Uterus (tissue), 4 donors: Measurements from ENCODE around the gene TNFRSF4. TPM values are rescaled to one million over a fixed set of nuclear protein-coding genes. Genes with fewer than 3 reads are reported as not detected.

Experiments used
- DNase-seq, 2 donors: peaks; one replicate each; pipeline ENCODE4 v3.0.0-alpha.2; 2019 to 2020
- H3K27ac ChIP-seq, 2 donors: fragments of 200-600 bp; sonication (generic); 1 replicate in 1 of 2; 2 replicates in 1 of 2; pipeline ENCODE4 v1.5.1; 2016 to 2018
- H3K27me3 ChIP-seq, 2 donors: fragments of 200-600 bp; sonication (generic); one replicate each; pipeline ENCODE4 v1.5.1; 2018 to 2019; ENCODE audit warnings: control low read depth in 1 of 2
- H3K36me3 ChIP-seq, 2 donors: fragments of 200-600 bp; sonication (generic); one replicate each; pipeline ENCODE4 v1.5.1; 2019; ENCODE audit warnings: control low read depth in 1 of 2
- H3K4me1 ChIP-seq, 2 donors: fragments of 200-600 bp; sonication (generic); one replicate each; pipeline ENCODE4 v1.5.1; 2018 to 2019; ENCODE audit warnings: control low read depth in 1 of 2
- H3K4me3 ChIP-seq, 2 donors: fragments of 200-600 bp; sonication (generic); 1 replicate in 1 of 2; 2 replicates in 1 of 2; pipeline ENCODE4 v1.5.1; 2018 to 2019; ENCODE audit warnings: mild to moderate bottlenecking in 1 of 2
- H3K9me3 ChIP-seq, 2 donors: fragments of 200-600 bp; sonication (generic); one replicate each; pipeline ENCODE4 v1.5.1; 2019; ENCODE audit warnings: control low read depth in 1 of 2
- POLR2A ChIP-seq, 2 donors: fragments of 450-650 bp; IDR thresholded peaks; one replicate each; pipeline ENCODE4 v1.6.1; 2016; ENCODE audit warnings: antibody characterized with exemption in 2 of 2, mild to moderate bottlenecking in 1 of 2, moderate library complexity in 1 of 2
- intact Hi-C: fragments of 100-400 bp; cut with DNase I; formaldehyde crosslinking; loops from one replicate; pipeline ENCODE4 v1.15.1; 2023; ENCODE audit warnings: low total_unique reads
- total RNA-seq, 4 donors: library from RNA; depleted of rRNA in 3 of 4; stranded (reverse); fragments of >200 nt in 3 of 4; gene quantifications; one replicate each; pipeline versions ENCODE4 v1.1.0 to v1.2.4, GENCODE V29; 2014 to 2023
- TF ChIP-seq, protein P1 (sequence below), 4 experiments: fragments of 200-600 bp in 2 of 4; fragments of 450-650 bp in 2 of 4; sonication (generic) in 2 of 4; IDR thresholded peaks; one replicate each; pipeline ENCODE4 v1.5.1; 2016 to 2019; ENCODE audit warnings: antibody characterized with exemption in 4 of 4, mild to moderate bottlenecking in 2 of 4, moderate library complexity in 1 of 4
- donor health status: DM: yes; HTN: yes; CAD: no.

TNFRSF4 gene
- total RNA-seq, 4 donors from 2014 or later: 1.3 to 1.5 TPM; not detected in 2

DNA sequence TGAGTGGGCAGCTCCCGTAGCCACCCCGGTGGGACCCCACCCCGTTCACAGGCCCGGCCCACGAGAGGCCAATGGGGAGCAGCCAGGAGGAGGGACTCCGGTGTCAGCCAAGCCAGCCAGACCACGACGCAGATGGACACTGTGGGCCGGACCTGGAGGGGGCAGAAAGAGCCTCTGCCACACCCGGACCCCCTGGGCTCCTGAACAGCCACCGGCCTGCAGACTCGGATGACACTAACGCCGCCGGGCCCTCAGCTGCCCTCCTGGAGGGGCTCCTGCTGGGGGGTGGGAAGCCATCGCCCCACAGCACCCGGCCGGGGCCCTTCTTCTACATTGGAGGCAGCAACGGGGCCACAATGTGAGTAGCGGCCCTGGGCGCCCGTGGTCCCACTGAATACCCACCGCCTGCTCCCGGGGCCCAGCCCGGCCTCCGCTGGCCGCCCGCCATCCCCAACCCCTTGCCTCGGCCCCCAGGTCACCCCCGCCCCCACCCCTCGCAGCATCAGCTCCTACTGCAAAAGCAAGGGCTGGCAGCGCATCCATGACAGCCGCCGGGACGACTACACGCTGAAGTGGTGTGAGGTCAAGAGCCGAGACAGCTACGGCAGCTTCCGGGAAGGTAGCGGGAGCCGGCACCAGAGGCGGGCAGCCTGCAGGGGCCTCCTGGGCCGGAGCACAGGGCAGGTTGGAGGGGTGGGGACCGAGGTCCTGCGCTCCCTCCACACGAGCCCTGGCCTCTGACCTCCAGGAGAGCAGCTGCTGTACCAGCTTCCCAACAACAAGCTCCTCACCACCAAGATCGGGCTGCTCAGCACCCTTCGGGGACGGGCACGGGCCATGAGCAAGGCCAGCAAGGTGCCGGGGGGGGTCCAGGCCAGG lies 33.7 kb downstream of the TNFRSF4 start:
- H3K27me3 ChIP-seq: no peaks in the 10 kb centered on the region
- no peak for TF ChIP-seq POLR2A (IDR thresholded peaks at IDR 0.05)
- TF ChIP-seq, protein P1, sequence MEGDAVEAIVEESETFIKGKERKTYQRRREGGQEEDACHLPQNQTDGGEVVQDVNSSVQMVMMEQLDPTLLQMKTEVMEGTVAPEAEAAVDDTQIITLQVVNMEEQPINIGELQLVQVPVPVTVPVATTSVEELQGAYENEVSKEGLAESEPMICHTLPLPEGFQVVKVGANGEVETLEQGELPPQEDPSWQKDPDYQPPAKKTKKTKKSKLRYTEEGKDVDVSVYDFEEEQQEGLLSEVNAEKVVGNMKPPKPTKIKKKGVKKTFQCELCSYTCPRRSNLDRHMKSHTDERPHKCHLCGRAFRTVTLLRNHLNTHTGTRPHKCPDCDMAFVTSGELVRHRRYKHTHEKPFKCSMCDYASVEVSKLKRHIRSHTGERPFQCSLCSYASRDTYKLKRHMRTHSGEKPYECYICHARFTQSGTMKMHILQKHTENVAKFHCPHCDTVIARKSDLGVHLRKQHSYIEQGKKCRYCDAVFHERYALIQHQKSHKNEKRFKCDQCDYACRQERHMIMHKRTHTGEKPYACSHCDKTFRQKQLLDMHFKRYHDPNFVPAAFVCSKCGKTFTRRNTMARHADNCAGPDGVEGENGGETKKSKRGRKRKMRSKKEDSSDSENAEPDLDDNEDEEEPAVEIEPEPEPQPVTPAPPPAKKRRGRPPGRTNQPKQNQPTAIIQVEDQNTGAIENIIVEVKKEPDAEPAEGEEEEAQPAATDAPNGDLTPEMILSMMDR (IDR thresholded peaks at IDR 0.05): no peak
- no peaks in the 10 kb centered on the region for H3K9me3 ChIP-seq
- H3K27ac ChIP-seq: no peak overlapping the region
- H3K36me3 ChIP-seq: no peaks in the 10 kb centered on the region
- H3K4me3 ChIP-seq: no peak overlapping the region
- intact Hi-C loops: no loop called here
- H3K4me1 ChIP-seq: no peaks in the 10 kb centered on the region
- no peak for DNase-seq

DNA sequence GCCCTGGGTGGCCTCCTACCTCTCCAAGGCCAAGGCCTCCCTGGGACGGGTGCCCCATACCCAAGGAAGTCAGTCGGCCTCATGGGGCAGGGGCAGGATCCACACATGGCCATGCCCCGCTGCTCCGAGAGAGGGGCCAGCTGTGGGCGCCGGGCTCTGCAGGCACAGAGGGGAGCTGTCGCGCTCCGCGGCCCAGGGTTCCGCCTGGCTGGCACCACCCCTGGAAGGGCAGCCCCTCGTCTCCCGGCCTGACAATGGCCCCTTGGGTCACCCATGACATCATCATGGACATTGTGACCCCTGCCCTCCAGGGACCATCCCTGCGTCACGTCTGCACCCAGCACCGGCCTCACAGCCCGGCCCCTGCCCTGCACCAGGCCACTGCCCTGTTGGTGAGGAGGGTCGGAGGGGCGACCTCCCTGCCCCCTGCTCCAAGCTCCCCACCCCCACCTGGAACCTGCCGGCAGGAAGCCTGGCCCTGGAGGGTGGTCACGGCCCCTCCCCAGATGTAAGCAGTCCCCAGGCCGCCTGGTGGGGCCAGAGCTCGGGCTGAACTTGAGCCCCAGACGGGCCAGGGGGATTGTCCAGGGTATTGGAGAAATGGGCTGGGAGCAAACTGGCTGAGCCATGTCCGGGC lies 34.5 kb downstream of the TNFRSF4 start:
- no peak for DNase-seq

DNA sequence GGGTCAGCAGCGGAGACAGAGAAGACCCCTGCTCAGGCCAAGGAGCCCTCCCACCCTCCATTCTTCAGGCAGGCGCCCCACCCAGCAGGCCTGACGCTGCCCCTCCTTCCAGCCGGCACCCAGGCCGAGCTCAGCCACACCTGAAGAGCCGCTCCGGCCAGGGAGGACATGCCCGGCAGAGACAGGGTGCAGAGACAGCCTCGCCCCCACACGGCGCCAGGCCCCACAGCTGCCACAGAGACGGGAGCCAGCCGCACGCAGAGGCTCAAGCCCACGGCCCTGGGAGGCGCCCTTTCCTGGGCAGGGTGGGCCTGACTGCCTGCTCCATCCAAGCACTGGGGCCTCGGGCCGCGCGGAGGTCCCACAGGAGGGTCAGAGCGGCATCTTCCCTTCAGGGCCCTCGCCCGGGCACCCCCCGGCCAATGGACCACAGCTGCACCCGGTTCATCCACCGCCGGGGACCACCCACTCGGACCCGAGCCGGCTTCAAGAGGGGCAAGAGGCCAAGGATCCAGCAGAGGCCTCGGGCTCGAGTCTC lies 35.1 kb downstream of the TNFRSF4 start:
- intact Hi-C loops: no loop called here
- H3K27me3 ChIP-seq: peaks cover 2 to 8% of the 10 kb centered on the region in 2 donors
- no peak overlapping the region for H3K27ac ChIP-seq
- no peaks in the 10 kb centered on the region for H3K4me1 ChIP-seq
- TF ChIP-seq, protein P1 (IDR thresholded peaks at IDR 0.05): no peak
- TF ChIP-seq POLR2A (IDR thresholded peaks at IDR 0.05): no peak
- no peak for DNase-seq
- H3K9me3 ChIP-seq: no peaks in the 10 kb centered on the region
- H3K36me3 ChIP-seq: no peaks in the 10 kb centered on the region
- no peak overlapping the region for H3K4me3 ChIP-seq

More for the DNA sequence above, 34.5 kb downstream of the TNFRSF4 start:
- no peaks in the 10 kb centered on the region for H3K4me1 ChIP-seq
- TF ChIP-seq POLR2A (IDR thresholded peaks at IDR 0.05): no peak
- TF ChIP-seq, protein P1 (IDR thresholded peaks at IDR 0.05): no peak
- intact Hi-C loops: no loop called here
- no peak overlapping the region for H3K4me3 ChIP-seq
- peaks cover 0 to 3% of the 10 kb centered on the region in 2 donors for H3K27me3 ChIP-seq
- no peak overlapping the region for H3K27ac ChIP-seq
- no peaks in the 10 kb centered on the region for H3K36me3 ChIP-seq
- no peaks in the 10 kb centered on the region for H3K9me3 ChIP-seq

DNA sequence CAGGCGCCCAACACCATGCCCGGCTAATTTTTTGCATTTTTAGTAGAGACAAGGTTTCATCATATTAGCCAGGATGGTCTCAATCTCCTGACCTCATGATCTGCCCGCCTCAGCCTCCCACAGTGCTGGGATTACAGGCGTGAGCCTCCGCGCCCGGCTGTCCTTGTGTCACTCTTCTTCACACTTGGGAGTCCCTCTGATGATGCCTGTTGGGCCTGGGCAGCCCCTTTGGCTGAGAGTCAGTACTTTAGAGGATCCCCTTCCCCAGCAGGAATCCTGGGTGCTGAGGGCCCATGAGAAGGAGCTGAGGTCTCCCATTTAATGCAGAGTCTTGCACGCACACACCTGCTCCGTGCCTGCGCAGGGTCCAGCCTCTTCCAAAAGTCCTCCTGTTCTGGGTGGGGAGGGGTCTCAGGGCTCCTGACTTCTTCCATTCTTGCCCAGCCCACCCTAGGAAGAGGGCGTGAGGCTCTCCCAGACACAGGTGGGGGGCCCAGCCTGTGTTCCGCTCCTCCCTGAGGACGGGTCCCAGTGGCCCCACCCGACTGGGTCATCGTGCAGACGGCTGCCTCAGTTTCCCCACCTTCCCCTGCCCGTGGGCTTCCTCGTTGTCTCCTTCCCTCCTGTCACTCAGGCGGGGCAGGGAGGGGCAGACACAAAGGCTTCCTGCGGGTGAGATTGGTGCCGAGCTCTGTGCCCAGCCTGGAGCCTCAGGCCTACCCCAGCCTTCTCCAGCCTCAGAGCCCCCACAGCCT lies 36.3 kb downstream of the TNFRSF4 start:
- Histone ChIP-seq H3K27ac (no peak overlapping the region), H3K4me1 (no peaks in the 10 kb centered on the region), H3K27me3 (peaks cover 10 to 18% of the 10 kb centered on the region in 2 donors), H3K36me3 (no peaks in the 10 kb centered on the region), H3K4me3 (no peak overlapping the region), H3K9me3 (no peaks in the 10 kb centered on the region)
- intact Hi-C loops: no loop called here
- DNase-seq: no peak
- TF ChIP-seq POLR2A (IDR thresholded peaks at IDR 0.05): no peak
- TF ChIP-seq, protein P1 (IDR thresholded peaks at IDR 0.05): no peak
